DMS114 treated with DMSO at 0.1 percent for 48 hours (cell line): Measurements from ENCODE around the gene WBP2.
A peak's percentile ranks its signal among the peaks of the same experiment; 100 is the strongest.
"Not testable (repeated sequence)": the region's sequence is repeated elsewhere in the genome, so short reads cannot be mapped to it uniquely, and the experiment has no call there.

Source experiments
- DNase-seq: peaks from one replicate; lab custom pipeline; 2025; ENCODE audit not compliant: unreplicated experiment; lab: John Stamatoyannopoulos, UW

The WBP2 gene

DNA sequence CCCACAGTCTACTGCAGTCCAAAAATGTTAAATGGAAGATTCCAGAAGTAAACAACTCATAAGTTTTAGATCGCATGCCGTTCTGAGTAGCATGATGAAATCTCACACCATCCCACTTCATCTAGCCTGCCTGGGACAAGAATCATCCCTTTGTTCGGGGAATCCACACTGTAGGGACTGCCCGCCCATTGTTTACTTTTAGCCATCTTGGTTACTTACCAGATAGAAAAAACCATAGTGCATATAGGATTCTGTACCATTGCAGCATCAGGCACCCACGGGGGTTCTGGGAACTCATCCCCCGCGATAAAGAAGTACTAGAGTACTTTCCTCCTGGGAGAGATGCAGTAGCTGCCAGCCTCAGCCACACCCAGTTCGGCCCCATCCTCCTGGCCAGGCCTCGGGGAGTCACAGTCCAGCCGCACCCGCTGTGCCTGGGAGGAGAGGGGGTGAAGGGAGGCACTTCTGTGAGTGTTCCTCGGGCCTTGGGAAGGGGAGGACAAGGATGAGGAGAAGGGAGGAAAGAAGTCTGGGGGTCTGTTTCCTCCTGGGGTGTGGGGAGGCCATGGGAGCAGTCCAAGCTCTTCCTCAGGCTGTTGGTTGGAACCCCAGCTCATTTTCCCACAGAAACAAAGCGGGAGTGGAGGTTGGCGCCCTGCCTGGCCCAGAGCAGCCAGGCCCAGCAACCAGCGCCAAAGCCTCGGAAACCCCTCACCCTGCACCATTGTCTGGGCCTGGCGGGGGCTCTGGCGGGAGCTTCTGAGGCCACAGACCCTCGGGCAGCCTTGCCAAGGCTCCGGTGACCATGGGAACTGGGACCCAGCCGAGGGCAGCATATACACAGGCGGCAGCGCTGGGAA lies 14.4 kb upstream of the WBP2 start:
- DNase-seq = no peak

DNA sequence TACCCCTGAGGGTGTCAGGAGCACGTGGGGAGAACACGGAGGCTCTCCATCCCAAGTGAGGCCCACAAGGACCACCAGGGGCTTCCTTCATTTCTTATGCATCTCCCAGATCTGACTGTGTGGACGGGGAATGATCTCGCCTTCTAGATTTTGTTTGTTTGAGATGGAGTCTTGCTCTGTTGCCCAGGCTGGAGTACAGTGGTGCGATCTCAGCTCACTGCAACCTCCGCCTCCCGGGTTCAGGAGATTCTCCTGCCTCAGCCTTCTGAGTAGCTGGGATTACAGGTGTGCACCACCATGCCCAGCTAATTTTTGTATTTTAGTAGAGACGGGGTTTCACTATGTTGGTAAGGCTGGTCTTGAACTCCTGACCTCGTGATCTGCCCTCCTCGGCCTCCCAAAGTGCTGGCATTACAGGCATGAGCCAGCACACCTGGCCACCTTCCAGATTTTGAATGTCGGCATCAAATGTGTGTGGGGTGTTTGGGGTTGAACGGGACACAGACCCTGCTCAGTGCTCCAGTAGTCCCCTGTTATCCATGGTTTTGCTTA lies 13.7 kb upstream of the WBP2 start:
- DNase-seq = not testable (repeated sequence)

DNA sequence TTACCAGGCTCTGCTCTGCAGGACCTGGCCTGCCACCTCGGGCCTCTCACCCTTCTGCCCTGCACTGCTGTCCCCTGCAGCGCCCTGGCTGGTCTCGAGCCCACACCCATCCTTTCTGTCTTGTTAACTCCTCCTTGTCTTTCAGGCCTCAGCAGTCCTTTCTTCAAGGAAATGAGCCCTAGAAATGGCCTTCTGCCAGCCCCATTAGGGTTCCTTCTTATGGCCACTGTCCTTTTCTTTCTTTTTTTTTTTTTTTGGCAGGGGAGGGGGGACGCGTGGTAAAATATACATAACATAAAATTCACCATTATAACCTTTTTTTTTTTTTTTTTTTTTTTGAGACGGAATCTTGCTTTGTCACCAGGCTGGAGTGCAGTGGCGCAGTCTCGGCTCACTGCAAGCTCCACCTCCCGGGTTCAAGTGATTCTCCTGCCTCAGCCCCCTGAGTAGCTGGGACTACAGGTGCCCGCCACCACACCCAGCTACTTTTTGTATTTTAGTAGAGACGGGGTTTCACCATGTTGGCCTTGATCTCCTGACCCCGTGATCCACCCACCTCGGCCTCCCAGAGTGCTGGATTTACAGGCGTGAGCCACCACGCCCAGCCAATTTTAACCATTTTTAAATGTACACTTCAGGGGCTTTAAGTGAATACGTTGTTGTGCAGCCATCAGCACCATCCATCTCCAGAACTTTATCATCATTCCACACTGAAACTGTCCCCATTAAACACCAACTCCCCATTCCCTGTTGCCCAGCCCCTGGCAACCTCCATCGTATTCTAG lies 10.5 kb upstream of the WBP2 start:
- DNase-seq = not testable (repeated sequence)

DNA sequence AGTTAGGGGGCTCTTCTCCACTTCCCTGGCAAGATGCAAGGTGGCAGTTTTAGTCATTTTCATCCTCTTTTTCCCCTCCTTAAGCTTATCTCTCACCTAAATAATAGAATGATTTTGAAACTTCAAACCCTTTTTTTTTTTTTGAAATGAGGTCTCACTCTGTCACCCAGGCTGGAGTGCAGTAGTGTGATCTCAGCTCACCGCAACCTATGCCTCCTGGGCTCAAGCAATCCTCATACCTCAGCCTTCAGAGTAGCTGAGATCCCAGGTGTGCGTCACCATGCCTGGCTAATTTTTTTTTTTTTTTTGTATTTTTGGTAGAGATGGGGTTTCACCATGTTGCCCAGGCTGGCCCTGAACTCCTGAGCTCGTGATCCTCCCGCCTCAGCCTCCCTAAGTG lies 9.8 kb upstream of the WBP2 start:
- DNase-seq = not testable (repeated sequence)

DNA sequence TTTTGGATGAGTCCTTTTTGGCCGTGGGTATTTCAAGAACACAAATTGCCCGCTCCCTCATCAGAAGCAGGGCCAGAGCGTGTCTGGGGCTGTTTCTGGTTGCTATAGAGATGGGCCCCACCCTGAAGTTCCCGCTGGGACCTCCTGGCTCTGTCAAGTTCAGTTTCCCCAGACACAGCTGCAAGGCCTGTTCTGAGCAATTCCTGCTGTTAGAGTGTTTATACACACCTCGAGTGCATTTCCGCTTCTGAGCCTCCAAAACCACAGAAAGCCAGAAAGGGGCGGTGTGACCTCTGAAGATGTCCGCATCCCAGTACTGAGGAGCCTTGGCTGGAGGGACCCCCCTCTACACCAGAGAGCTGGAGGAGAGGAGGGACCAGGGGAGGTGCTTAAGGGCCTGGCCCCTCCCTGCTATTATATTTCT lies 9.3 kb upstream of the WBP2 start:
- DNase-seq = no peak

DNA sequence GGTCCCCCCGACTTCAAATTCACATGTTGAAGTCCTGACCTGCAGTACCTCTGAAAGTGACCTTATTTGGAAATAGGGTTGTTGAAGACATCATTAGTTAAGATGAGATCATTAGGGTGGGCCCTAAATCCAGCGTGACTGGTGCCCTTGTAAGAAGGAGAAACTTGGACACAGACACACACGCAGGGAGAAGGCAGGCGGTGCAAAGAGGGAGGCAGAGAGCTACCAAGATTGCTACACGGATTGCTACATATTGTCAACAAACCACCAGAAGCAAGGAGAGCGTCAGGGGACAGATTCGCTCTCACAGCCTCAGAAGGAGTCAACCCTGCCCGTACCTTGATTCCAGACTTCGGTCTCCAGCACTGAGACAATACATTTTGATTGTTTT lies 6.8 kb upstream of the WBP2 start:
- no peak for DNase-seq

DNA sequence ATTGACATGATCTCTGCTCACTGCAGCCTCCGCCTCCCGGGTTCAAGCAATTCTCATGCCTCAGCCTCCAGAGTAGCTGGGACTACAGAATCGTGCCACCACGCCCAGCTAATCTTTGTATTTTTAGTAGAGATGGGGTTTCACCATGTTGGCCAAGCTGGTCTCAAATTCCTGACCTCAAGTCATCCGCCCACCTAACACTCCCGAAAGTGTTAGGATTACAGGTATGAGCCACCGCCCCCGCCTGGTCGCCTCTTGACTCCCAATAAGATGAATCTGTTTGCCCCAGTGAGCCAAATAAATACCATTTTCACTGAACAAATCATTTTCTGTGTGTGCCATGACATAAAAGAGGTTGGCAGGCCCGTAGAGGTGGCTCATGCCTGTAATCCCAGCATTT lies 4.2 kb upstream of the WBP2 start:
- DNase-seq = not testable (repeated sequence)

DNA sequence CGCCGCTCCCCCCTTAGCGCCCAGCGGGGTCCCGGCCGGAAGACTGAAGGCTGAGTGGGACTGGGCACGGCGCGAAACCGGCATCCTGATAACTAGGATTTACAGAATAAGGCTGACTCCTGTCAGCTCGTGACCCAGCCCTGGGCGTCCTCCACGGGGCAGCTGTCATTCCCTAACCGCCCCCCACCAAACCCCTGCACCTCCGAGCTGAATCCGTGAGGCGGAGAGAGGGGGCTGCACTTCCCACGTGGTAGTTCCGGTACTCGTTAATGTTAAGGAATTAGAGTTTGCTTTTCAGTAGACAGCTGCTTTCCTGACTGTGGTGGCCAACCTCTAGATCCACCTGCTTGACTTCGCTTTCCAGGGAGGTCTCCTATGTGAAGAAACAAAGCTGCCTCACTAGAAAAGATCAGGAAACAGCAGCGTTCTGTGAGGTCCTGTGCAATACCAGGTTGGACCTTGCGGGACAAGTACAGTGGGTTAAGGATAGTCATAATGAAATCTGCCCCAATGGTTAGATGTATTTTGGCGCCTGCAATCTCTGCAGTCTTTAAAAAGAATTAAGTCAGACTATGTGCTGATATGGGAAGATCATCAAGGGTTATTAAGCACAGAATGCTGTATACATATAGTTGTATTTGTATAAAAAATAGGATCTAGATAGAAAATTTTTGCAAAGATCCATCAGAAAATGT lies 1.1 kb upstream of the WBP2 start:
- peak; percentile 45 for DNase-seq

DNA sequence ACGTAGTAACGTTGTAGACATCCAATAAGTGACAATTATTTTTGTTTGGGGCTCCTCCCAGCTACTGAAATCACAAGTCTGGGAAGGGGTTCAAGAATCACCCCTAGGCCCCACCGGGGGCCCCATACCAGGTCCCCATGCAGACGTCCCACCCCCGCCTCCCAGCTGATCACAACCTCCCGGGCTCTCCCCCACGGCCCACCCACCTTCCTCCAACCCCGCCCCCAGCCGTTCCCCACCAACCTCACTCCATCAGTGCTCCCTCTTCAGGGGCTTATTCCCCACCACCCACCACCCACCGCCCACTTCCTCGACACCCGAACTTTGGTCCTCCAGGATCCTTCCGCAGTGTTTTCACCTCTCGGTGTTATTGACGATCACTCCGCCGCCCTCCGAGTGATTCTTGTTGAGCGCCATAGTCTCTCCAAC lies 240 bp downstream of the WBP2 start:
- no peak for DNase-seq

DNA sequence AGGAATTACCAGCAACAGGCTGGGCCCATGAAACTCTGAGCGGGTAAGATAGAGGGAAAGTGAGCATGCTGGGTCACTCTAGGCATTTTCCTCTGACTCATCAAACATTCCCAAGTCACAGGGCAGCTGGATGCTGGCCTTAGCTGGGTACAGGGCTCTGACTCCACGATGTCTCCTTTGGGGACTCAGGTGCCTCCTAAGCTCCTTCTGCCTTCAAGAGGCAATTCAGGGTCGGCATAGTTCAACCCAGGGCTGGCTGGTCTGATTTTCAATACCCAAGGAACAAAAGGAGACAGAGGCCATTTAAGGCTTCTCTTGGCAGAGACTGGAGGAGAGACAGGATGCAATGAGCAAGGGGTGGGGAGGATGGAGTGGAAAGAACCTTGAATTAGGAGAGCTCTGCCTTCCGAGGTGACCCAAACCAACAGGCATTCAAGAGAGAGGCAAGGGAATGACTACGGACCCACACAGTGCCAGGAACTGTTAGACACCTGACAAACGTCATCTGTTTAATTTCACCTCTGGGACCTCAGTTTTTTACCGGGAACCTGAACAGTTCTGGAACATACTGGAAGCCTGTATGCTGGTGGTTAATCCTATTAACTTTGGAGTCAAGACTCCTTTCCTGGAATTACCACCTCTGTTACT lies 910 bp downstream of the WBP2 start:
- no peak for DNase-seq

DNA sequence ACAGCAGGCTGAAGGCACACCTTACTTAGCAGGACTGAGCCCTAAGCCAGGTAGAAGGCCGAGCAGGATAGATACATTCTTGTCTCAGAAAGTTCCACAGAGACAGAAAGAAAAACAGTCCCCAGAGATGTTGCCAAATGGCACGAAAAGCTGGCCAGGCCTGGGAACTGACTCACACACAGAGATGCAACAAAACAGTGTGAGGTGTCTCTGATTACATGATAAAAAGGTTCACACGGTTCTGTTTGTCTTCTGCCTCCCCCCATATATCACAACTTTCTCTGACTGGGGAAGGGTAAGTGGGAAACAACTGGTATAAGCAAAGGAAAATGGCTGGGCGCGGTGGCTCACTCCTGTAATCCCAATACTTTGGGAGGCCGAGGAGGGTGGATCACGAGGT lies 1.7 kb downstream of the WBP2 start:
- no peak for DNase-seq

DNA sequence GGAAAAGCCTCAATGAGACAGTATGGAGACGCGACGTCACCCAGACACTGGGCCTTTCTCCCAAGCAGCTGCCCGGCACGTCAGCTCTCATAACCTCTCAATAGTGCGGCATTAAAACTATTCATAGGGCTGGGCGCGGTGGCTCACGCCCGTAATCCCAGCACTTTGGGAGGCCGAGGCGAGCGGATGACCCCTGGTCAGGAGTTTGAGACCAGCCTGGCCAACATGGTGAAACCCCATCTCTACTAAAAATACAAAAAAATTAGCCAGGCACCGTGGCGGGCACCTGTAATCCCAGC lies 3.5 kb downstream of the WBP2 start:
- not testable (repeated sequence) for DNase-seq

DNA sequence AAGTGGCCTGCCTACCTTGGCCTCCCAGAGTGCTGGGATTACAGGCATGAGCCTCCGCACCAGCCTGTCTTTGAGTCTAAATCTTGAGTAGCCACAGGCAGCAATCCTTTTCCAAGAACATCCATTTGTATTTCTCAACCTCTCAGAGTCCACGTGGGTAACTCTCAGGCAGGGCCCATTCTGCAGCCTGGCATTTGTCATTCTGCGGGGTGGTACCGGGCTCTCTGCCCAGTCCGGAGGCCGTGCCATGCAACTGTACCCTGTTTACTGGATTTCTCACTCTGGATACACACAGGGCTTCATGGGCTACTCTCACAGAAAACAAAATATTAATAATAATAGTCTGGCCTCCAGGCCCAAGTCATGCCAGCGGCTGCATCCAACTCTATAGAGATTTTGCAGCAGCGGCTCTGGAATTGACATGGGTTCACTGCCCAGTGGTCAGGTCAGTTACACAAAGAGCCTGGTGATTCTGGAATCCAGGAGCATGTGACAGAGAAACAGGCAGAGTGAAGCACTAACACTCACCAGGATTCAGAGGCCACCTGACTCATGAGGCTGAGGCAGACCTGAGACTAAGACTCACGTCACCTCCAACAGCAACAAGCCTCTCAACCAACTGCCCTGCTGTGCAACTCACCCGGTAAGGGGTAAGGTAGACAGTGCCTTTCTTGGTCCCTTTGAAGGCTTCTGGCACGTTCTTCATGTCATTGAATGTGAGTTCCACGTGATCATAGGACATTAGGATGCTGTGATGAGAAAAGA lies 4.0 kb downstream of the WBP2 start:
- DNase-seq = no peak

DNA sequence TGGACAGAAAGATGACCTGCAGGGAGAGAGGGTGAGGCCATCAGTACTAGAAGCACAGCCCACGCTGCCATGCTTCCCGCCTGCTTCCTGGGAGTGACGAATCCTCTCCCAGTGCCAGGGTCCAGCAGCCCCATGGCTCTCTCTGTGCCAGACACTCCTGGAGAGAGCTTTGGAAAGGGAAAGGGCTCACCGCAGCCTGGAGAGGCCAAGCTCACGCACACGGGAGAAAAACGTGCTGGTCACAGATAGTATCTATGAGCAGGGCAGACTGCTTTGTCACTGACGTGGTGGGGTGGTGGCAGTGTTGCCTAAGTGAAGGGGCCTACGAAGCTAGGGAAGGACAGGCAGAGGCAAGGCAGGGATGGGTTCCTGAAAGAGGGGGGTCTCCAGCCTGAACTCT lies 5.4 kb downstream of the WBP2 start:
- no peak for DNase-seq

DNA sequence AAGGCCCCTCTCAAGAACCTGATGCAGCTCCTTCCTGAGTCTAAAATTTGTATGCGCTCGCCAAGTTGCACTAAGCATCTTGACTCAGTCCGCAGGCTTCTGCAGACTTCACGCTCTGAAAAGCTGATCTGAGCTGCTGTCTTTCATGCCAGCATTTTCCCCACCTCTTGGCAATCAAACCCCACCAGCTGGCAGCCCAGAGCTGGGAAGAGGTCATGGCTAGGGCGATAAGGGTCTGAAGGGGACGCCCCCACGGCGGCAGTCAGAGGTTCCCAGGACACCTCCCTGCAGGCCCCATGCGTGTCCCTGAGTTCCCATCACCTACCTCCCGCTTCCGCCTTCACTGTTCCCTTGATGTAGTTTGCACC lies 5.9 kb downstream of the WBP2 start:
- DNase-seq = no peak

DNA sequence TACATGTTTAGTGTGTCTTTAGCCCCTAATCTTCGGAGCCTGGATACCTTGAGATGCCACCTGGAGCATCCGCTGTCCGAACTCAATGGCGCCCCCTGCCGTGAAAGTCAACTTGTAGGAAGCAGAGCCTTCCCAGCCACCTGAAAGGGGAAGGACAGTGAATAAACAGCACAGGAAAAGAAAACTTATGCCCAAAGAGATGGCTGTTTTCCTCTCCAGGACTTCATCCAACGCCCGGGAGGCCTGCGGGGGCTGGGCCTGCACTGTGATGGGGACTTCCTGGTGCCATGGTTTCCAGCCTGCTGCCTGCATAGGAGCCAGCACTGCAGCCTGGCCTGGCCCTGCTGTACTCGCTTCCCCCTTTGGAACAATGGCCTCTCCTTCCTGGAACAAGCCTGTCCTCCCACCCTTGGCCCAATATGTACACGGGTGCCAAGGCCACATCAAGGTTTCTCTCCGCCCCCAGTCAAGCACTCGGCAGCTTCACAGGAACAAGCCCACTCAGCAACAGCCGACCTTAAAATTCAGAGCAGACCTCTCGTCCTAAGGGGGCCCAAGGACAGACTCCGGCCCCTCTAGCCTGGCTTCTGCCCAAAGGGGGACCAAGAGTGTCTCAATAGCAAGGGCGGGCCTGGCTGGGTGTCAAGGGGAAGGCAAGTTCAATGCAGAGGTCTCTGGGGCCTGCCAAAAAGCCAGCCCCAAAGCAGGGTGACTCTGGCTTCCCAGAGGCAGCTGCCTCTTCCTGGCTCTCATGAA lies 6.4 kb downstream of the WBP2 start:
- no peak for DNase-seq

DNA sequence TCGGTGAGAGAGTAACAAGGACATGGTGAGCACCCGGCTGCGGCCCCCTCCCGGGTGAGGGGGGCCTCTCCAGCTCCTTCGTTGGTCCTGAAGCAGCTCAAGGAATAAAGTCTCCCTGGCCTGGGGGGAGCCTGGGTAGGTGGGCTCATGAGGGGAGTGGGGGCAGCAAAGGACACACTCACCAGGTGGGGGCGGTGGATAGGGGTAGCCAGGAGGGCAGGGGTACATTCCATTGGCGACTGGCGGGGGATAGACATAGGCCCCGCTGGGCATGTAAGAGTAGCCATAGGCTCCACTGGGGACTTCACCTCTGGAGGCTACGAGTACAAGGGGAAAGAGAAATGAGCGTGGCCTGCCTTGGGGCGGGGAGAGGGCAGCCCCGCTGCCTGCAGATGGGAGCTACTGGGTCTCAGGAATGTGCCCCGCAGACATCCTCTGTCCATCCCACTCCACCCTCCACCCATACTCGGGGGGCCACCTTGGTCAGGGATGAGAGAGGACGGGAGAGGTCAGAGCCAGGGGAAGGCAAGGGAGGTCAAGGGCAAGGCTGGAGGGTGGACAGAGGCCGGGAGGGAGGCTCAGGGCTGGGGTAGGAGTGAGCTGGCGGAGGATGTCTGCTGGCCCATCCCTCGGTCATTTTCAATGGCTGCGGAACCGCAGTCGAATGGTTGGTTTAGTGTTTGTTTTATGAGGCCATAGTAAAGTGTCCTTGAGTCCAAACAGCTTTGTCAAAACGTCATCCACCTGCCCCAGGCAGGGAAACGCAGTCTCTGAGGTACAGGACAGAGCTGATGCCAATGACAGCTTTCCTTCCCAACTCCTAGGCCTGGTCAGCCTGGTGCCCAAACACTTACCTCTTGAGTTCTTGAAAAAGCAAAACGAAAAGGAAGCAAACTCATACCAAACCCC lies 7.3 kb downstream of the WBP2 start:
- DNase-seq = no peak

DNA sequence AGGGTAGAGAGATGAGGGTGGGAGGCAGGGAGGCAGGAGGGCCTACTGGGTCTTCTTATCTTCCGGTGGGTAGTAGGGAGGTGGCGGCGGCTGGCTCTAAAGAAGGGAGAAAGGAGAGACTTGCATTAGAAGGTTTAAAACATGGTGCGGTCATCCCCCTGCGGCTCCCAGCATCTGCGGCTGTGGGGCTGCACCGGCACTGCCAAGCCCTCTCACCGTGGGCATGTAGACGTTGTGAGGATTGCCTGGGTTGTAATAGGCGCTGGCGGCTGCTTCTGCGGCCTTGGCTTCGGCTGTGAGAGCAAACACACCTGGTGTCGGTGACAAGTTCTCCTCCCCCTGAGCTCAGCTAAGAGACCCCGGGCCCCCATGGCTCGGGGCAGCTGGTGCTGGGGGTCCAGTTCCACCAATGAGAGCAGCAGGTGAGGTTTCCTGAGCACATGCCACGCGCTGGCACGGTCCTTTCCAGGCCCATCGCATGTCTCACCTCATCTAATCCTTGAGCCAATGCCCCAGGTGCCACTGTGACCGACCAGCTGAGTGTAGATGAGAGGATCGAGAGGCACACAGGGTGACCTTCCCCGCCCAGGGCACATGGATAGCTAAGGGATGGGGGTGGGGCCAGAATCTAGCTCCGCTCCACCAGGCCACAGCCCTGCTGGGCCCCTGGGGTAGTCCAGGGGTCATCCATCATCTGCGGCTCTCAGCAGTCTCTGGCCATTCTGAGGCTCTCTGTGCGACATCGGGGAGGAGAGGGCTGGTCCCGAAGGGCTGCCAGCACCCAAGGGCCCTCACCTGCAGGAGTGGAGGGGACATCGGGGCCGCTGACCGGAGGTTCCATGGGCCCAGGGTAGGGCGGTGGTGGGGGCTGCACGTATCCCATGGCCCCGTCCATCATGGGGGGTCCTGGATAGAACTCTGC lies 8.2 kb downstream of the WBP2 start:
- DNase-seq = no peak
